Stimulated activated naive CD4-positive, alpha-beta T cell (primary cell): Measurements from ENCODE around the gene BEAN1.

ENCODE experiments used
- DNase-seq, 6 experiments: peaks; one replicate each; lab custom pipeline; 2025; lab: John Stamatoyannopoulos, UW

BEAN1 gene

DNA sequence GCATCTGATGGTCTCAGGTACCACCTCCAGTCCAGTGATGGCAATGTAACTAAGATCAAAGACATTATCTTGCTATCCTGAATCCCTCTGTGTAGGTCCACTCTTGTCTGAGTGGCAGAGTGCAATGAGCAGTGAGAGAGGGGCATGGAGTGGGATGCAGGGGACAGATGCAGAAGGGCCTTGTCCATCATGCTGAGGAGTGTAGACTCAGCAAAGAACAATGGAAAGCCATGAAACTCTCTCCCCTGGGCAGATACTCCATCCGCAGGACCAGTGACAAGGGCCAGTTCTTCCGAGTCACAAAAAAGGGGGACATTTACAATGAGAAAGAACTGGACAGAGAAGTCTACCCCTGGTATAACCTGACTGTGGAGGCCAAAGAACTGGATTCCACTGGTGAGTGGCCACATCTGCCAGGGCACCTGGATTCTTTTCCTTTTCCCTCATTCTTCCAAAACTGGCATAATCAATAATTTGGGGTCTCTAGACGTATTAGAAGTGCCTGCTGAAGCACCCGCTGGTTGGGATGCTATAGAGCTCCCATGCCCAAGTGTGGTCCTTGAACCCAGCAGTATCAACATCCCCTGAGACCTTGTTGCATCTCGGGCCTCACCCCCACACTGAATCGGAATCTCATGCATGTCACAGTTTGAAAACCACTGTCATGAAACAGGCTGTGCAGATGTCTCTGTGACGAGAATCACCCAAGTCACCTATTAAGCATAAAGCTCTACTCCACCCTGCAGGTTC lies 31.1 kb upstream of the BEAN1 start:
- no peak for DNase-seq

DNA sequence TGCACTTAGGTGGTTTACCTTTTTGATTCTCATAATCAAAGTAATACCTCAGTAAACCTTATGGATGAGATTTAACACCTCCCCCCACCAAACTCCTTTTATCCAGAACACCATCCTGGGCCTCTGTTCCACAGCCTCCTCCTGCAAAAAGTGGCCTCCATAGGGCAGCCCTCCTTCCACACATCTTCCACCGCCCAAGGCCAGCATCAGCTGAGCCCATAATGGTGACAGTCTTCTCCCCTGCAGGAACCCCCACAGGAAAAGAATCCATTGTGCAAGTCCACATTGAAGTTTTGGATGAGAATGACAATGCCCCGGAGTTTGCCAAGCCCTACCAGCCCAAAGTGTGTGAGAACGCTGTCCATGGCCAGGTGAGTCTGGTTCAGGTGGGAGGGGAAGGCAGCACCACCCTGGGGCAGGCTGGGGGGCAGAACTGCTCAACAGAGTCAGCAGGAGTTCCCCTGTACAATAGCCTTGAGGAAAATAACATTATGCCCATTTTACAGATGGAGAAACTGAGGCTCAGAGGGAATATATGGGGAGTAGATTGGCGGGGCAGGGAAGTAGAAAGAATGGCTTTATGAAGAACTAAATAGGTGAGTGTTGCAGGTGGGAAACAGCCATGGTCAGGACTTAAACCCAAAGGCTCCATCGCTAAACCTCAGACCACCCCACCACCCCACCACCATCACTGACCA lies 29.2 kb upstream of the BEAN1 start:
- DNase-seq: no peak

DNA sequence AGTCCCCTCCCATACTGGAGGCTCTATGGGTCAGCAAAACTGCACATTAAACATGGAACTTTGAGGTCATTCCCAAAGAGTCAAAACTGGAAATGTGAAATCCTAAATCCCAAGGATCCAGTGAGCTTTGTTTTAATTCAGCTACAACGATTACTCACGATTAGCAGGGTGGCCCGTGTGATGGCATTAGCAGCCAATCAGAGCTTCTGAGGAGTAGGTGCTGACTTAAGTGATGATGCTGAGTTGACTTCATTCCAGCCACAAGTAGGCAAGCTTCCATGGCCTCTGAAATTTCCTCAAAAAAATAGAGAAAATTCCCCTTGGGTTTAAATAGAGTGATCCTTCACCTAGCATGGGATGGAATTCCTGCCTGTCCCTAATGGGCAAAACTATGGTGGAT lies 28.1 kb upstream of the BEAN1 start:
- no peak for DNase-seq

DNA sequence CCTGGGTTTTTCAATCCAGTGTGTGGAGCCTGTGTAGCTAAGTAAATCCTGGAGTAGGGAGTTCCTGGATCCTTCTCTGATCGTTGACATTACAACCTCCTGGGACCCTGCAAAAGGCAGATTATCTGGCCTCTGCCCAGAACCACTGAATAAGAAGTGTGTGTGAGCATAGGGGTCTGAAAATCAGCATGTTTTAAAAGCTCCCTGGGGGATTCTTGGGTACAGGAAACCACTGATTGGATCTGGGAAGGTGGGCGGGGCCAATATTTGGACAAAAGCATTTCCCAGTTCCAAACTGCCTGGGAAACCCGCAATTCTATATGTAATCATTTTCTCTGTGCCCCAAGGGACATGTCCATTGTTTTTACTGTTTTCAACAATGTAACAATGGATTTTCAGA lies 27.2 kb upstream of the BEAN1 start:
- no peak for DNase-seq

DNA sequence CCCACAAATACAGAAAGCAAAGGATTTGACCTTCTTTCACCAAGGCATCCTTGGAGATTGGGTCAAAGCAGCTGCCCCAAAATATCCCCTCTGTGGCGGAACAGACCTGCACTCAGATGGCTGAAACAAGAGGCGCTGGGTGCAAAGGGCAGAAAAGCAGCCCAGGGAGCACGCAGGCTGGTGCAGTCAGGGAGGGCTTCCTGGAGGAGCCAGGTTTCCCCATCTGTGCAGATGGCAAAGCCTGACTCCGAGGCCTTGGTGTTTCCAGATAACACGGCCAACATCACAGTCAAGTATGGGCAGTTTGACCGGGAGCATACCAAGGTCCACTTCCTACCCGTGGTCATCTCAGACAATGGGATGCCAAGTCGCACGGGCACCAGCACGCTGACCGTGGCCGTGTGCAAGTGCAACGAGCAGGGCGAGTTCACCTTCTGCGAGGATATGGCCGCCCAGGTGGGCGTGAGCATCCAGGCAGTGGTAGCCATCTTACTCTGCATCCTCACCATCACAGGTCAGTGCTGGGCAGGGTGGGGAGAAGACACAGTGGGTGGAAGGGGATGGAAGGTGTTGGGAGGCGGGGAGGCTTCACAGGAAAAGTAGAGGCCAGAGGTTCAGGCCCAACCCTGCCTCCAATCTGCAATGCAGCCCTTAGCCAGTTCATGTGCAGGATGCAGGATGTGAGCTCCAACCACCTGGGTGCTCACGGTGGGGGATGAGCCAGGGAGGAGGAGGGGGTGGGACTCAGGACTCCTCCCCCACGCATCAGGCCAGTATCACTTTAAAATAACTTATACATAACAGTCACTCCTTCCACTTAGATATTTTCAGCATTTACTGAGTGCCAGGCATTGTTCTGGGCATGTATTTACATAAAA lies 26.4 kb upstream of the BEAN1 start:
- DNase-seq: no peak

DNA sequence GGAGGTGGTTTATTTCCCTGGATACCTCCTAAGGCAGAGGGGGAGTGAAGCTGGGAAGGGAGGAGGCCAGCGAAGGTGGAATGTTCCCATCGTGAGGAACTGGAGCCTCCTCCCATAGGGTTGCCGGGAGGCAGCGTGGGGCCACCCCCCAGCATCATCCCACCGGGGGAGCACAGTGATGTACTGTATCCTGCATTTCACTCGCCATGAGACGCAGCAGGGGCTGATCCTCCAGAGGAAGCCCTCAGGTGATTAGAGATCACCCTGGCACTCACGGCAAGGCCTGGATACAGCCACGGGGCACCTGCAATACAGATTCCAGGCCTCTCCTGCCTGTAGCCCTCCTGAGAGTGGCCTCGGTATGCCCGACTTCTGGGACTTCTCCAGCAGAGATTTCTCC lies 25.5 kb upstream of the BEAN1 start:
- DNase-seq: no peak

DNA sequence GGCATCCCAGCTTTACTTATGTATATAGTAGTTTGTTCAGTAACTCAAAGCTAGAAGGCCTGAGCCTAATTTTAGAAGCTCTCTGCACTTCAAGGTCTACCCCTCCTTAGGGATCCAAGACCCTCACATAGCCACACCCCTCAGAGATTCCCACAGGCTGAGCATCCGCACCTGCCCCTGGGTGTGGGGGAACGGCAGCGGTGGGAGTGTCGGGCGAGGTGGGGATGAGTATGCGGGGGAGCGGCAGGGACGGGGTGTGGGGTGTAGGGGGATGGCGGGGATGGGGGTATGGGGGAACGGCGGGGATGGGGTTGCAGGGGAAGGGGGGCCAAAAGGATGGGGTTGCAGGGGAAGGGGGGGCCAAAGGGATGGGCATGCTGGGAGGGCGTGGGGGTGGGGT lies 24.9 kb upstream of the BEAN1 start:
- DNase-seq: no peak

DNA sequence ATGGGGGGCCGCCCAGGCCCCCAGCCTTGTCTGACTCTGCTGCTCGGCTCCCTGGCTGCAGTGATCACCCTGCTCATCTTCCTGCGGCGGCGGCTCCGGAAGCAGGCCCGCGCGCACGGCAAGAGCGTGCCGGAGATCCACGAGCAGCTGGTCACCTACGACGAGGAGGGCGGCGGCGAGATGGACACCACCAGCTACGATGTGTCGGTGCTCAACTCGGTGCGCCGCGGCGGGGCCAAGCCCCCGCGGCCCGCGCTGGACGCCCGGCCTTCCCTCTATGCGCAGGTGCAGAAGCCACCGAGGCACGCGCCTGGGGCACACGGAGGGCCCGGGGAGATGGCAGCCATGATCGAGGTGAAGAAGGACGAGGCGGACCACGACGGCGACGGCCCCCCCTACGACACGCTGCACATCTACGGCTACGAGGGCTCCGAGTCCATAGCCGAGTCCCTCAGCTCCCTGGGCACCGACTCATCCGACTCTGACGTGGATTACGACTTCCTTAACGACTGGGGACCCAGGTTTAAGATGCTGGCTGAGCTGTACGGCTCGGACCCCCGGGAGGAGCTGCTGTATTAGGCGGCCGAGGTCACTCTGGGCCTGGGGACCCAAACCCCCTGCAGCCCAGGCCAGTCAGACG lies 24.4 kb upstream of the BEAN1 start:
- DNase-seq: no peak

DNA sequence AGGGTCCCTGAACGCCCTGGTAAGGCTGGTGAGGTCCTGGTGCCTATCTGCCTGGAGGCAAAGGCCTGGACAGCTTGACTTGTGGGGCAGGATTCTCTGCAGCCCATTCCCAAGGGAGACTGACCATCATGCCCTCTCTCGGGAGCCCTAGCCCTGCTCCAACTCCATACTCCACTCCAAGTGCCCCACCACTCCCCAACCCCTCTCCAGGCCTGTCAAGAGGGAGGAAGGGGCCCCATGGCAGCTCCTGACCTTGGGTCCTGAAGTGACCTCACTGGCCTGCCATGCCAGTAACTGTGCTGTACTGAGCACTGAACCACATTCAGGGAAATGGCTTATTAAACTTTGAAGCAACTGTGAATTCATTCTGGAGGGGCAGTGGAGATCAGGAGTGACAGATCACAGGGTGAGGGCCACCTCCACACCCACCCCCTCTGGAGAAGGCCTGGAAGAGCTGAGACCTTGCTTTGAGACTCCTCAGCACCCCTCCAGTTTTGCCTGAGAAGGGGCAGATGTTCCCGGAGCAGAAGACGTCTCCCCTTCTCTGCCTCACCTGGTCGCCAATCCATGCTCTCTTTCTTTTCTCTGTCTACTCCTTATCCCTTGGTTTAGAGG lies 23.5 kb upstream of the BEAN1 start:
- DNase-seq: no peak

DNA sequence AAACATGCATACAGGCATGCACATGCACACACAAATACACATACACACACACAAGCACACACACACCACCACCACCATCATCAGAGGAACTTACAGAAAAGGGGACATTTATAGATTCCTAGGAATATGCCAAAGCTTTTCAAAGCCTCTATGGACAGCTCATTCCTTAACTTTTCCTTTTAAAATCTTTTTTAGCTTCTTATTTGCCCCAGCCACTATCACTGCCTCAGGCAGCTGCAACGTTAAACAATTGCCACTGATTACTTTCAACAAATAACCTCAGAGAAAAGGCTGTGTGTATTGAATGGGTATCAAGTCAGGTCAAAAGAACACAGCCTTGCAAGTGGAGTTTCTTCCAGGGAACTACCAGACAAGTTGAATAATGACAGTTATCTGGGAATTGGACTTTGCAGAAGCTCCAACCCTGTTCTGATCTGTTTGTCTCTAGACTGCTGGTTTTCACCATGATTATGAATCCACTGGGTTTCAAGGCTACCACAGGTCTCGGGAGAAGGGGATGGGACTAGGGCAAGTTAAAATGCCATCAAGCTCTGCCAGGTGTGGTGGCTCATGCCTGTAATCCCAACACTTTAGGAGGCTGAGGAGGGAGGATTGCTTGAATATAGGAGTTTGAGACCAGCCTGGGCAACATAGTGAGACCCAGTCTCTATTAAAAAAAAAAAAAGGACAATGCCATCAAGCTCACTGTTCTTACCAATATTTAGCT lies 21.9 kb upstream of the BEAN1 start:
- no peak for DNase-seq

DNA sequence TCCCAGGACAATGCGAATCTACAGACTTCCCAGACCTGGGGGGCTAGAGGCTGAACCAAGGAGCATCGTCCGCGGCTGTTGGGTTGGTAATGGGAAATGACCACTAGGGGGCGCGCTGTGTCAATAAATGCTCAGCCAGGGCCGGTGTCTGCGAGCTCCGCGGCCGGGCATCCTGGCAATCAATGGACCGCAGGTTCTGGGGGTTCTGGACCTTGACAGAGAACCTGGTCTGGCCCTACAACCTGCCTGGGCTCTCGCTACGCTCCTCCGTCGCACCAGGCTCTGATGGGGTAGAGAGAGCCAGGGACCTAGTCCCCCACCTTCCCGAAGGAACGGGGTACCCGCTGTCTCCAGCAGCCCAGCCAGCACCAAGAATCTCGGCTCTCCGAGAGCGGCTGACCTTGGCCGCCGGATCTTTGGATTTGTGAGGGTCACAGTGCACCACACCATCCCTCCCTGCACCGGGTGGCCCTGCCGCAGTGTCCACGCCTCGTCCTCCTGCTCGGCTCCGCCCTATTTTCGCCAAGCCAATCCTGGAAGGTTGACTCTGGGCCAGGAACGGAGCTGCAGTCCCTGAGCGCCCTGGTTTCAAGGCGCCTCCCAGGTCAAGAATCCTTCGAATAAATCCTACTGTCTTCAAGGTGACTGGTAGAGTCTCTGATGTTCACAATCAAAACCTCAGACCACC lies 20.4 kb upstream of the BEAN1 start:
- DNase-seq: peak; percentile 60 to 90 (median 81)

DNA sequence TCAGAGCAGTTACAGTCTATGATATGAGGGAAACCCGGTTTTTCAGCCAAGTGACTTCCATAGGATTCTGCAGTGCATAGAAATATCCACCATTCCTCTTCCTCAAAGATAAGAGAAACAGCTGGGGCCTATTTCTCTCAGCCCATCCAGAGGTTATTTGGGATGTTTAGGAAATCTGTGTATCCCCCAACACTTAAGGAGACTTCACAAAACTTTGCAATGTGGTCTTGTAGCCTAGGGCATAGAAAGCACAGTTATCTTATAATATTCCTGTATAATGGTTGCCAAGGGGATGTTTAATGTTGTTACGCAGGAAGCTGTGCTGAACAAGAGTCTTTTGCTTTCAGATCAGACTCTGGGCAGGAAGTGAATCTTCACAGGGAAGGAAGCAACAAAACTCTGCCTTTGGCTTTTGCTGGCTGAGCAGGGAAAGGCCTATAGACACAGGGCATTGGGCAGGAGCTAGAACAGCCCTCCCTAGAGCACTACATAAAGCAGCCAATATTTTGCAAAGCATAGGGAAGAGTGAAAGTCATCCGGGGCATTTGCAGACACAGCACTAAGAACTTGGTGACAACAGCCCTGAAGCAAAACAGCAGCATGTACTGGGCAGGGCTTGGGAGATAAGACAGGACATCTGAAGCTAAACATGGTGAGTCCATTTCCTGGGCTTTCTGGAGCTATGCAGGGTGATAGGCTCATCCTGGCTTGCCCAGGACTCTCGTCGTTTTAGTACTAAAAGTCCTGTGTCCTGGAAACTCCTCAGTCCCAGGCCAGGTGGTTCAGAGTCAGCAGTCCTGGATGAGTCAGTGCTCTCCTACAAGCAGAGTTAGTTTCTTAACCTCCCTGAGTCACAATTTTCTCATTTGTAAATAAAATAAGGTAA lies 18.7 kb upstream of the BEAN1 start:
- peak in 4 of 6 experiments; percentile 9 to 72 (median 62) for DNase-seq

DNA sequence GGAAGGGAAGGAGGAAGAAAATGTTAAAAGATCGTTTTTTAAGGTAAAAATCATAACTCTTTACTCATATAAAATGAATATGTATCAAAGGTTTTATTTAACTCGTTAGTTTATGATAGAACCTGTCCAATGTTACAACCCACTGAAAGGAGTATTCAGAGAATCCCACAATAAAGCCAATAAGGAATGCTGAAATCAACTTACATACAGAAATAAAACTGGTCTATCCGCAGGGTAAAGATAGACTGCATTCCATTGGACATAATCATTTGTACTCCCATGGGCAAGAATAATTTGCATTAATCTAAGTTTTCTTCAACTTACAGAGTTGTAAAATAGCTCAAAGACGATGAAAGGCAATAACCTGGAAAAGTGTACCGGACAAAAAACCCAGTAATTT lies 17.9 kb upstream of the BEAN1 start:
- no peak for DNase-seq

DNA sequence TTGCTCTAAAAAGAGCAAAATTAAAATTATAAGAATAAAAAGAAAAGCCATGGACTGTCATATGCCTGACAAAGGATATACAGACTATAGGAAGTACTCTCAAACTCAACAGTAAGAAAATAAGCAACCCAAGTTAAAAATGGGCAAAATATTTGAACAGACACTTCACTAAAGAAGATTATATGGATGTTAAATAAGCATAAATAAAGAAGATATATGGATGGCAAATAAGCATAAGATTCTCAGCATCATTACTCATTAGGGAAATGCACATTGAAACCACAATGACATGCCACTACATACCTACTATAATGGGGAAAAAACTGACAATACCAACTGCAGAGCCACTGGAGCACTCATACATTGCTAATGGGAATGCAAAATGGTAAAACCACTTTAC lies 14.9 kb upstream of the BEAN1 start:
- DNase-seq: no peak

DNA sequence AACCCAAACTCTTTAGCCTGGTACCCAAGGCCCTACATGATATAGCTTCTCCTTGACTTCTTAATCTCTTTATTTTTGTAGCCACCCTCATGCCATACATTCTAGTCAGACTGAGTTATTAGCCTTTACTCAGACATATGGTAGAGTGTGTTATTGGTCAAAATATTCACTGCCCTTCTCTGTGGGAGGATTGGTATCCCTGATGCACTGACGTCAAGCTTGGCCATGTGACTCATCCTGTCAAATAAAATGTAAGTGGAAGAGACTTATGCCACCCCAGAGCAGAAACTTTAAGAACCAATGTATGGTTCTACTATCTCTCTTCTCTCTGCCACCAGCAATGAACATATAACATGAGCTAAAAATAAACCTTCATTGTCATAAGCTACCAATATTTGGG lies 12.2 kb upstream of the BEAN1 start:
- DNase-seq: no peak

DNA sequence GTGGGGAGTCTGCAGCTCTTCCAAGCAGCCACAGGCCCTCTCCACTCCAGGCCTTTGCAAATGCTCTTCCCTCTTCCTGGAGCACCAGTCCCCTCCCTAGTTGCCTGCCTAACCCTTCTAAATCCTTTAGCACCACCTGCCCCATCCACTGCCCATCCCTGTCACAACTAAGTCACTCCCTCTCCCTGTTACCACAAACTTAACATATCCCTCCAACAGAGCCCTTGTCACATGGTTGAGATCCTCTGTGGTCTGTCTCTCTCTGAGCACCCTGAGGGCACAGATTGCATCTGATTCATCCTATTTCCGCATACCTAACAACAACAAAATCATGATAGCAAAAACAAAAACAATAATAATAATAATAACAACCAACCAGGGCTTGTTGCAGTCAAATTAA lies 11.0 kb upstream of the BEAN1 start:
- DNase-seq: no peak

DNA sequence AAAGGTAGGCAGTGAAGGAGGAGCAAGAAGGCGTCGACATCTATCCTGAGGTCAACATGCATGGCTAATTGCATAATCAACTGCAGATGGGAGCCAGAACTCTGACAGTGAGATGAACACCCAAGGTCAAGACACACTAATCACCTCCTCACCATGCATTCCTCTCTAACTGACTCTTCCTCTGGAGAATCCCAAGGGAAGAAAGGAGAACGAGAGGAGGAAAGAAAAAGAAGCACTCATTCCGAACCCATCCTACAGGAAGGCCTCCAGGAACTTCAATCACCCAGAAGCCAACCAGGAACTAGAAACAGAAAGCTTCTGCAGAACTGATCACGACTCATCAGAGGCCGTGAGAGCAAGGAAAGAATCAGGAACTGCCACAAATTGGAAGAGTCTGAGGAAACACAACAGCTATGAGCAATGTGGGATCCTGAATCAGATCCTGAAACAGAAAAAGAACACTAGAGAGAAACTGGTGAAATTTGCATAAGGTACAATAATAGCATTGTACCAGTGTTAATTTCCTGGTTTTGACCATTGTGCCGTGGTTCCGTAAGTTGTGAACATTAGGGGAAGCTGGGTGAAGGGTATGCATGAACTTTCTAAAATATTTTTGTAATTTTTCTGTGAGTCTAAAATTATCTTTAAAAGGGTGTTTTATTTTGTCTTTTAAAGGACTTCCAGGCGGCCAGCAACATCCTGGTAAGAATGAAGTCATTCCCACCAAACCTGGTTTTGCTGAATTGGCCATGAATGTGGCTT lies 10.0 kb upstream of the BEAN1 start:
- no peak for DNase-seq

DNA sequence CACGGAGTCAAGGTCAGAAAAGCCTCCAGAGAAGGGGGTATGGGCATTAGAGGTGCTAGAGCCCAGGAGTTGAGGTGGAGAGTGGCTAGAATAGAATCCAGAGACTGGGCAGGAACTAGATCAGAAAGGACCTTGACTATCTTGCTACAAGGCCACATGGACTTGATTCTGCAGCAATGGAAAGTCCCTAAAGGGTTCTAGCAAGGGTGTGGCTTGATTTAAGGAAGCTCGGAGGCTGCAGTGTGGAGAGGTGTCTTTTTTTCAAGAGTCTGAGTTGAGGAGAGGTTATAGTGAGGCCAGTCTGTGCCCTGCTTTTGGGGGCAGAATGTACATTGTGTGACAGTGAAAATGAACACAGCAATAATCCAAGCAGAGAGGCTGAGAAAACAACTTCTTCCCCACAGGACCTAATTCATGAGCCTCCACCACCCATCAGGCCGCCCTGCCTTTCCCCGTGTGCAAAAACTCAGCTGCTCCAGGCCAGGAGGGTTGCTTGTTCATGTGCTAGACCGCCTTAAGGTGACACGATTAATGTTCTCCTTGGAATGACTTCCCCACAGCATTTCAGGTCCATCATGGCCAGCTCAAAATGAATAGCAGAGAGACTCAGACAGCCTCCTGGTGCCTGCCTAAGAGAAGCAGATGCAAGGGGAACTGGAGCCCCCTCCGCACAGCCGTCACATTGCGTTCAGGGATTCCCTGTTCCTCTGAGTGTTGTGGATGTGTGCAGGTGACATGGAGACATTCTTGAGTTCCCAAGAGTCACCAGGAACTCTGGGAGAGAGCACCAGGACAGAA lies 8.7 kb upstream of the BEAN1 start:
- DNase-seq: no peak
